ENCODE results near the gene MLLT6. TPM values are rescaled to one million over a fixed set of nuclear protein-coding genes. Genes with fewer than 3 reads are reported as not detected.

MLLT6 gene
- total and polyA plus RNA-seq, 2 of the 4 experiments (the other 2 are of a cell fraction), result 7.2 to 21.2 TPM

GRCh38 chr17:38743556-38744171 is 38.6 kb downstream of the MLLT6 start:
- CTCF ChIA-PET, result no interaction called here
- Histone ChIP-seq H2BK5ac (ENCODE audit: low read depth, low read length, poor library complexity, severe bottlenecking) (no peak overlapping the region), H4K5ac (ENCODE audit: low read depth, low read length) (no peak overlapping the region), H2BK15ac (ENCODE audit: low read depth, low read length) (no peak overlapping the region), H4K8ac (ENCODE audit: low read depth in 2 of 2, low read length in 2 of 2) (no peak overlapping the region), H3K14ac (replicated peaks; ENCODE audit: low read depth, low read length) (no peak overlapping the region), H3K36me3 (ENCODE audit: control insufficient read depth, insufficient read depth, low read length) (peaks cover 16% of the 10 kb centered on the region), H3K23ac (ENCODE audit: low read depth, low read length) (no peak overlapping the region), H2AK5ac (ENCODE audit: low read depth, low read length) (no peak overlapping the region; the same call in 1 of the 2 replicates), H3K9me3 (ENCODE audit: control insufficient read depth, insufficient read depth, low read length) (no peaks in the 10 kb centered on the region), H3K9ac (ENCODE audit: low read depth, low read length) (no peak overlapping the region), H2AK9ac (replicated peaks; ENCODE audit: low read depth, low read length, poor library complexity) (no peak overlapping the region), H3K4me3 (ENCODE audit: insufficient read depth, low read depth, low read length) (no peak overlapping the region), H4K20me1 (ENCODE audit: insufficient read depth, low read length) (peaks cover 83% of the 10 kb centered on the region), H3K4me1 (ENCODE audit: control insufficient read depth, insufficient read depth, low read length) (peaks cover 23% of the 10 kb centered on the region), H2AFZ (replicated peaks; ENCODE audit: low read length, poor library complexity) (no peak overlapping the region), H3K56ac (ENCODE audit: extremely low read depth, insufficient read depth, low read length) (no peak overlapping the region), H3K4ac (ENCODE audit: low read depth, low read length) (no peak overlapping the region), H3K27ac (ENCODE audit: insufficient read depth, low read length) (no peak overlapping the region), H3K79me1 (ENCODE audit: low read depth in 1 of 2, low read length in 2 of 2) (peaks cover 15 to 80% of the 10 kb centered on the region in 2 experiments), H3K9me1 (ENCODE audit: insufficient read depth, low read length) (peaks cover 22% of the 10 kb centered on the region), H3K4me2 (ENCODE audit: low read depth, low read length) (no peak overlapping the region), H3K18ac (ENCODE audit: low read depth, low read length) (no peak overlapping the region), H2BK120ac (ENCODE audit: low read depth, low read length) (no peak overlapping the region), H2BK20ac (ENCODE audit: low read depth, low read length) (no peak overlapping the region), H4K91ac (ENCODE audit: insufficient read depth, low read depth, low read length) (no peak overlapping the region), H3K27me3 (ENCODE audit: control insufficient read depth, insufficient read depth, low read length) (no peaks in the 10 kb centered on the region)
- dilution Hi-C loops (cut with HindIII; ENCODE audit: low sequenced_read_pairs, unreplicated experiment) (no loop called here), intact Hi-C loops (cut with micrococcal nuclease) (no loop called here), in situ Hi-C loops (cut with MboI; ENCODE audit: low sequenced_read_pairs) (no loop called here)
- no TSS peak for BruUV-seq (replicated peaks)
- no peak for DNase-seq
- TF ChIP-seq MXI1 (IDR thresholded peaks at IDR 0.05; ENCODE audit: borderline replicate concordance, low read depth, low read length) (no peak), RFX5 (IDR thresholded peaks at IDR 0.05; ENCODE audit: low read depth, low read length) (no peak), MAFK (IDR thresholded peaks at IDR 0.05; ENCODE audit: low read depth, low read length) (no peak), MAZ (IDR thresholded peaks at IDR 0.05; ENCODE audit: borderline replicate concordance, low read depth, low read length) (no peak), FOS (IDR thresholded peaks at IDR 0.05; ENCODE audit: low read depth, low read length) (no peak), ELK1 (IDR thresholded peaks at IDR 0.05; ENCODE audit: borderline replicate concordance, low read depth, low read length) (no peak), SMC3 (IDR thresholded peaks at IDR 0.05; ENCODE audit: low read depth, low read length) (no peak), RCOR1 (IDR thresholded peaks at IDR 0.05; ENCODE audit: insufficient replicate concordance, low read length) (no peak), USF2 (IDR thresholded peaks at IDR 0.05; ENCODE audit: low read depth, low read length) (no peak), BHLHE40 (IDR thresholded peaks at IDR 0.05; ENCODE audit: low read depth, low read length) (no peak), NFE2L2 (IDR thresholded peaks at IDR 0.05; ENCODE audit: low read depth, low read length) (no peak), CHD1 (IDR thresholded peaks at IDR 0.05; ENCODE audit: low read depth, low read length) (no peak), CEBPB (IDR thresholded peaks at IDR 0.05; ENCODE audit: low read depth, low read length) (no peak), POLR2A (IDR thresholded peaks at IDR 0.05; ENCODE audit: low read depth, low read length) (no peak), RAD21 (IDR thresholded peaks at IDR 0.05; ENCODE audit: low read length) (no peak), CTCF (conservative IDR thresholded peaks at IDR 0.05; ENCODE audit: low read depth, low read length) (no peak)
- POLR2A ChIA-PET (ENCODE audit: unreplicated experiment), result no interaction called here
- WGBS, 2 experiments (ENCODE audit: extremely low coverage in 2 of 2, insufficient read length in 1 of 2), result no CpG with 5 or more reads among the region's 4 CpGs
- no peak for ATAC-seq (ENCODE audit: low read depth)
